Measurements from ENCODE around the gene BMP2.

The BMP2 gene

GRCh38 chr20:6756693-6757595 lies 10.5 kb upstream of the BMP2 start:
- no peak for TF ChIP-seq CTCF (IDR thresholded peaks at IDR 0.05)
- no peak overlapping the region for H3K4me3 ChIP-seq (ENCODE audit: low read depth in 1 of 2, low read length in 1 of 2)
- peaks cover 92% of the 10 kb centered on the region for H3K27me3 ChIP-seq

GRCh38 chr20:6764619-6765018 lies 2.9 kb upstream of the BMP2 start:
- H3K4me3 ChIP-seq (ENCODE audit: low read depth in 1 of 2, low read length in 1 of 2): no peak overlapping the region
- no peaks in the 10 kb centered on the region for H3K9me3 ChIP-seq
- H3K4me1 ChIP-seq (ENCODE audit: control insufficient read depth in 1 of 2, insufficient read depth in 1 of 2, low read depth in 1 of 2, low read length in 1 of 2): peaks cover 11 to 23% of the 10 kb centered on the region in 2 experiments
- H3K27me3 ChIP-seq: peaks cover 96% of the 10 kb centered on the region
- no peaks in the 10 kb centered on the region for H3K36me3 ChIP-seq
- no peak overlapping the region for H3K27ac ChIP-seq
- no peak for TF ChIP-seq CTCF (IDR thresholded peaks at IDR 0.05)

More at GRCh38 chr20:6756693-6757595, 10.5 kb upstream of the BMP2 start:
- no peaks in the 10 kb centered on the region for H3K9me3 ChIP-seq
- H3K36me3 ChIP-seq: no peaks in the 10 kb centered on the region
- no peak overlapping the region for H3K27ac ChIP-seq
- no peaks in the 10 kb centered on the region for H3K4me1 ChIP-seq (ENCODE audit: control insufficient read depth in 1 of 2, insufficient read depth in 1 of 2, low read depth in 1 of 2, low read length in 1 of 2)

- no peak overlapping the region for H3K27ac ChIP-seq
- TF ChIP-seq CTCF (IDR thresholded peaks at IDR 0.05): peak; percentile 29
- no peak overlapping the region for H3K4me3 ChIP-seq (ENCODE audit: low read depth in 1 of 2, low read length in 1 of 2)
- H3K36me3 ChIP-seq: no peaks in the 10 kb centered on the region
- H3K27me3 ChIP-seq: peaks cover 96% of the 10 kb centered on the region
- no peaks in the 10 kb centered on the region for H3K9me3 ChIP-seq
- H3K4me1 ChIP-seq (ENCODE audit: control insufficient read depth in 1 of 2, insufficient read depth in 1 of 2, low read depth in 1 of 2, low read length in 1 of 2): peaks cover 21 to 32% of the 10 kb centered on the region in 2 experiments
Measured at GRCh38 chr20:6765469-6766058, 1.9 kb upstream of the BMP2 start.

- TF ChIP-seq CTCF (IDR thresholded peaks at IDR 0.05): no peak
- Histone ChIP-seq H3K27me3 (peaks cover 96% of the 10 kb centered on the region), H3K4me1 (ENCODE audit: control insufficient read depth in 1 of 2, insufficient read depth in 1 of 2, low read depth in 1 of 2, low read length in 1 of 2) (peaks cover 22 to 33% of the 10 kb centered on the region in 2 experiments), H3K36me3 (no peaks in the 10 kb centered on the region), H3K4me3 (ENCODE audit: low read depth in 1 of 2, low read length in 1 of 2) (no peak overlapping the region), H3K9me3 (no peaks in the 10 kb centered on the region), H3K27ac (no peak overlapping the region)
Measured at GRCh38 chr20:6766433-6766832, 1.1 kb upstream of the BMP2 start.

GRCh38 chr20:6767126-6767535 lies 355 bp upstream of the BMP2 start:
- Histone ChIP-seq H3K4me3 (ENCODE audit: low read depth in 1 of 2, low read length in 1 of 2) (peak overlapping the region; percentile 44 to 59), H3K4me1 (ENCODE audit: control insufficient read depth in 1 of 2, insufficient read depth in 1 of 2, low read depth in 1 of 2, low read length in 1 of 2) (peaks cover 22 to 33% of the 10 kb centered on the region in 2 experiments), H3K36me3 (no peaks in the 10 kb centered on the region), H3K27me3 (peaks cover 96% of the 10 kb centered on the region), H3K9me3 (no peaks in the 10 kb centered on the region), H3K27ac (no peak overlapping the region)
- no peak for TF ChIP-seq CTCF (IDR thresholded peaks at IDR 0.05)
